Common myeloid progenitor, CD34-positive (primary cell): Measurements from ENCODE around the gene TRIM44.
"Not testable (repeated sequence)": the region's sequence is repeated elsewhere in the genome, so short reads cannot be mapped to it uniquely, and the experiment has no call there.

ENCODE experiments used
- CTCF ChIA-PET: fragments of 350-600 bp; sonication (Branson Sonifier 250); formaldehyde crosslinking; loops from one replicate; lab custom pipeline; 2021; ENCODE audit warnings: antibody characterized with exemption; lab: Charles Lee
- POLR2A ChIA-PET: fragments of 350-600 bp; sonication (Branson Sonifier 250); formaldehyde crosslinking; loops from one replicate; lab custom pipeline; 2021; ENCODE audit warnings: antibody characterized with exemption; lab: Charles Lee
- DNase-seq, 3 donors: peaks; one replicate each; pipeline versions ENCODE4 v3.0.0 to v3.0.0-alpha.2; 2013
- H3K27ac ChIP-seq, 2 experiments: 1 replicate in 1 of 2; 2 replicates in 1 of 2; pipeline ENCODE4 v1.7.0; 2013; ENCODE audit warnings: inconsistent platforms in 2 of 2, low read length in 2 of 2, mild to moderate bottlenecking in 2 of 2, low read depth in 1 of 2, moderate library complexity in 1 of 2; ENCODE audit not compliant: severe bottlenecking in 2 of 2, insufficient read depth in 1 of 2, poor library complexity in 1 of 2
- H3K27me3 ChIP-seq, 5 experiments: replicated peaks in 2 of 5; 1 replicate in 3 of 5; 2 replicates in 2 of 5; pipeline versions ENCODE4 v1.6.1 to v1.7.0; 2013; ENCODE audit warnings: low read length in 4 of 5, mild to moderate bottlenecking in 2 of 5, moderate library complexity in 2 of 5, inconsistent platforms in 1 of 5; ENCODE audit not compliant: insufficient read depth in 5 of 5, control insufficient read depth in 4 of 5
- H3K36me3 ChIP-seq, 4 experiments: 1 replicate in 2 of 4; 2 replicates in 2 of 4; pipeline versions ENCODE4 v1.6.1 to v1.7.0; 2013; ENCODE audit warnings: low read length in 3 of 4, control low read depth in 1 of 4, mild to moderate bottlenecking in 1 of 4; ENCODE audit not compliant: control insufficient read depth in 4 of 4, insufficient read depth in 4 of 4
- H3K4me1 ChIP-seq, 4 experiments: 1 replicate in 3 of 4; 2 replicates in 1 of 4; pipeline versions ENCODE4 v1.6.1 to v1.7.1; 2013; ENCODE audit warnings: low read length in 3 of 4, mild to moderate bottlenecking in 3 of 4, control low read depth in 1 of 4, inconsistent platforms in 1 of 4, moderate library complexity in 1 of 4; ENCODE audit not compliant: control insufficient read depth in 4 of 4, insufficient read depth in 4 of 4; ENCODE audit errors: control extremely low read depth in 1 of 4
- H3K4me3 ChIP-seq, 7 experiments: 1 replicate in 4 of 7; 2 replicates in 3 of 7; pipeline versions ENCODE4 v1.5.1 to v1.7.0; 2013; ENCODE audit warnings: mild to moderate bottlenecking in 7 of 7, low read length in 6 of 7, moderate library complexity in 6 of 7, inconsistent platforms in 2 of 7, low read depth in 2 of 7, control low read depth in 1 of 7; ENCODE audit not compliant: insufficient read depth in 4 of 7, control insufficient read depth in 1 of 7; ENCODE audit errors: extremely low read depth in 1 of 7
- H3K9me3 ChIP-seq, 5 experiments: 1 replicate in 4 of 5; 2 replicates in 1 of 5; pipeline versions ENCODE4 v1.6.1 to v1.7.1; 2013; ENCODE audit warnings: low read length in 4 of 5, mild to moderate bottlenecking in 2 of 5, inconsistent platforms in 1 of 5, low read depth in 1 of 5, moderate library complexity in 1 of 5; ENCODE audit not compliant: control insufficient read depth in 4 of 5, insufficient read depth in 2 of 5; ENCODE audit errors: control extremely low read depth in 1 of 5
- WGBS: methylation state at CpG from one replicate; pipeline ENCODE4 v1.1.5; 2013; ENCODE audit not compliant: insufficient coverage; 5-methylcytosine and 5-hydroxymethylcytosine counted together

TRIM44 gene

GRCh38 chr11:35759951-35760350, 97.4 kb downstream of the TRIM44 start:
- CTCF ChIA-PET, H3K36me3 ChIP-seq, H3K9me3 ChIP-seq, DNase-seq, H3K4me3 ChIP-seq, H3K27ac ChIP-seq, POLR2A ChIA-PET, H3K4me1 ChIP-seq, H3K27me3 ChIP-seq: not testable (repeated sequence)
- WGBS = 94% methylated on average over 6 of the region's 8 CpGs

DNA sequence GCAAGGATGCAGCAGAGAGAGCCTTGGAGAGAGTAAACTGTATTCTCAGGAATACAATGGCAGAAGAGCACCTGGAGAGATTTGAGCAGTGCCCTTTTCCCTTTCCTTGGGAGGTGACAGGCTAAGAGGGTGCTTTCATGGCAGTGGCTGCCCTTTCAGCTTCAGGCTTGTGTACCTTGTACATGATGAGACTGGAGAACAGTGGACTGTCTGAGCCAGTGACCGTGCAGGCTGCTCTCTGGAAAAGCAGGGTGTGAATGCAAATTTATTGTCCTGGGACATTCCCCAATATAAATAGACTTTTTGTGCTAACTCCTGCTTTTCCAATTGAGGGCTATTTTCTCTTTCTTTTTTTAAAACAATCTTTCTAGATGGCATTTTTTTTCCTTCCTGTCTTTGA, 99.3 kb downstream of the TRIM44 start:
- no peak for DNase-seq
- Histone ChIP-seq H3K27me3 (no peaks in the 10 kb centered on the region), H3K36me3 (peaks cover 0 to 5% (median under 1%) of the 10 kb centered on the region in 4 experiments), H3K27ac (no peak overlapping the region), H3K9me3 (peaks cover 0 to 3% (median 0%) of the 10 kb centered on the region in 5 experiments), H3K4me1 (no peaks in the 10 kb centered on the region), H3K4me3 (no peak overlapping the region)
- POLR2A ChIA-PET = no interaction called here
- CTCF ChIA-PET = no interaction called here
- no CpG with 5 or more reads among the region's 1 CpG for WGBS

DNA sequence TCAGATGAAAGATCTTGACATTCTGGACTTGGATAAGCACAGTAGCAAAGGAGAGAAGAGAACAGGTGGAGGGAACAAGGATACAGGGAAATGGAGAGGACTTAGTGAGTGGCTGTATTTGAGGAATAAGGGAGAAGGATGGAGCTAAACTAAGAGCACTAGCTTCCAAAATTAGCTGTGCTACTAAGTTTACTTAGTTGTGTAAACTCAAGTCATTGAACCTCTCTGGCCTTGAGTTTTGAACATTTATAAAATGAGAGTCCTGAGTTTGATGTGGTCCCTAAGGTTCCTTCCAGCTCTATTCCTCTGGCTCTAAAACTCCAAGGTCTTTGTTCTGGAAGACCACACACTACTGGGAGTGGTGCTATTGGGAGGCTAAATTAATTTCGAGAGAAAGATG, 100.7 kb downstream of the TRIM44 start:
- DNase-seq = no peak
- Histone ChIP-seq H3K36me3 (peaks cover 0 to 6% (median under 1%) of the 10 kb centered on the region in 4 experiments), H3K27me3 (no peaks in the 10 kb centered on the region), H3K27ac (no peak overlapping the region), H3K4me1 (no peaks in the 10 kb centered on the region), H3K4me3 (no peak overlapping the region), H3K9me3 (peaks cover 0 to 3% (median 0%) of the 10 kb centered on the region in 5 experiments)
- CTCF ChIA-PET = no interaction called here
- WGBS = 100% methylated on average over 1 of the region's 1 CpG
- POLR2A ChIA-PET = no interaction called here

DNA sequence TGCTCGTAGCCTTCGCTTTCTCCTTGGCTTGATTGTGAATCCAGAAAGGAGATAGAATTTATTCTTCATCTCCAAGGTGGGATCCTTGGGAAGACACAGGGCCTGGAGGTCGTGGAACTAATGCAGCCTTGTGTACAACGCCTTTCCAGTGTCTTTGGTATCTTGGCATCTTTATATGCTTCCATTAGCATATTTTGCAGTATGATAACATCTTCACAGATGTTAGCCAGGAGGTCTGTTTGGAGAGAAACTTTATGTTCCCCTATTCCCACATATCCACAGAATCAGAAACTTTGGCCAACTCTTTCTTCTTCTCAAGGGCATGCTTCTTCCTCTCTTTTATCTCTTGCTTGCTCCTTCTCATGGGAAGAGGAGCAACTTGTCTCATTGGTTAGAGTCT, 101.2 kb downstream of the TRIM44 start:
- ChIA-PET POLR2A (no interaction called here), CTCF (no interaction called here)
- H3K9me3 ChIP-seq = peaks cover 0 to 3% (median 0%) of the 10 kb centered on the region in 5 experiments
- no peak for DNase-seq
- no peak overlapping the region for H3K27ac ChIP-seq
- H3K4me3 ChIP-seq = no peak overlapping the region
- peaks cover 0 to 6% (median under 1%) of the 10 kb centered on the region in 4 experiments for H3K36me3 ChIP-seq
- H3K4me1 ChIP-seq = no peaks in the 10 kb centered on the region
- 100% methylated on average over 2 of the region's 4 CpGs for WGBS
- no peaks in the 10 kb centered on the region for H3K27me3 ChIP-seq

- ChIA-PET POLR2A (no interaction called here), CTCF (no interaction called here)
- WGBS = 94% methylated on average over 4 of the region's 6 CpGs
- no peak overlapping the region for H3K4me3 ChIP-seq
- no peaks in the 10 kb centered on the region for H3K27me3 ChIP-seq
- peaks cover 0 to 6% (median 2%) of the 10 kb centered on the region in 4 experiments for H3K36me3 ChIP-seq
- DNase-seq = no peak
- no peak overlapping the region for H3K27ac ChIP-seq
- H3K4me1 ChIP-seq = no peaks in the 10 kb centered on the region
- peaks cover 0 to 3% (median 0%) of the 10 kb centered on the region in 5 experiments for H3K9me3 ChIP-seq
Observed at GRCh38 chr11:35764417-35764816, 101.8 kb downstream of the TRIM44 start.

DNA sequence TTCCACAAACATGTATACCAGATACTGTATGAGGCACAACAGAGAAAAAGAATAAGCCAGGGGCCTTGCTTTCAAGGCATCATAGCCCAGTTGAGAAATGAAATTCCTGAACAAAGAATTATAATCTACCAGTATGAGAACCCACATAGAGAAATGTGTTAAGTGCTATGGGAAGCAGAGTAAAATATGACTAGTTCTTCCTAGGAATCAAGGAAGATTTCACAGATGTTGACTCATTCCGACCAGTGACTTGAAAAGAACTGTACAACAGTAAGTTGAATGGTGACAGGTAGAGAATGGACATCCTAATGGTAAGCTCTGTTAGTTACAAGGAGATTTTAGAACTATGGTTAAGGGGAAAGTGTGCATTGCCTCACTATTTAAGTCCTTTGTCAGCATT, 102.6 kb downstream of the TRIM44 start:
- Histone ChIP-seq H3K36me3 (peaks cover 0 to 7% (median 2%) of the 10 kb centered on the region in 4 experiments), H3K4me1 (no peaks in the 10 kb centered on the region), H3K4me3 (no peak overlapping the region), H3K9me3 (peaks cover 0 to 5% (median 1%) of the 10 kb centered on the region in 5 experiments), H3K27ac (no peak overlapping the region), H3K27me3 (no peaks in the 10 kb centered on the region)
- no peak for DNase-seq
- POLR2A ChIA-PET = no interaction called here
- CTCF ChIA-PET = no interaction called here
- 100% methylated on average over 1 of the region's 1 CpG for WGBS

- Histone ChIP-seq H3K27ac (no peak overlapping the region), H3K4me1 (no peaks in the 10 kb centered on the region), H3K36me3 (peaks cover 0 to 8% (median 2%) of the 10 kb centered on the region in 4 experiments), H3K4me3 (no peak overlapping the region), H3K27me3 (no peaks in the 10 kb centered on the region), H3K9me3 (peaks cover 0 to 6% (median 2%) of the 10 kb centered on the region in 5 experiments)
- CTCF ChIA-PET = no interaction called here
- POLR2A ChIA-PET = interaction anchor here (0.6 kb wide), 1 partner anchor 236 kb away, joined by 3 read pairs; no protein-coding TSS in a partner anchor
- WGBS = 100% methylated on average over 4 of the region's 4 CpGs
- DNase-seq = no peak
Observed at GRCh38 chr11:35766651-35767050, 104.1 kb downstream of the TRIM44 start.
